Measurements from ENCODE around the gene DNAH17.

The DNAH17 gene

GRCh38 chr17:78438694-78439325 lies 138.4 kb downstream of the DNAH17 start:
- H3K9me3 Mint-ChIP-seq: peaks cover 3% of the 10 kb centered on the region
- H3K27ac Mint-ChIP-seq: no peak overlapping the region
- H3K27me3 Mint-ChIP-seq: peaks cover 35% of the 10 kb centered on the region
- H3K36me3 Mint-ChIP-seq: peaks cover 6% of the 10 kb centered on the region
- H3K4me3 Mint-ChIP-seq: no peak overlapping the region
- H3K4me1 Mint-ChIP-seq: peaks cover 13% of the 10 kb centered on the region
- ATAC-seq: no peak

DNA sequence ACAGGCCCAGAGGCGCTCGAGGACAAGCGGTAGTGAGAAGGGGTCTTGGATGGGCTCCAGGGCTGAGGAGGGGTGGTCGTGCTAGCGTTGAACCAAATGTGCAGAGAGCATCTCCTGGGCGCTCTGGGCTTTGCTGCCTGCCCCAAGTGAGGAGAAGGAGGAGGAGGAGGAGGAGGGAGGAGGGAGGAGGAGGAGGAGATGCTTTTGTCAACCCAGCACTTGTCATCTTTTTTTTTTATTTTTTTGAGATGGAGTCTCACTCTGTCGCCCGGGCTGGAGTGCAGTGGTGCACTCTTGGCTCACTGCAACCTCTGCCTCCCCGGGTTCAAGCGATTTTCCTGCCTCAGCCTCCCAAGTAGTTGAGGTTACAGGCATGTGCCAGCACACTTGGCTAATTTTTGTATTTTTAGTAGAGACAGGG lies 138.9 kb downstream of the DNAH17 start:
- Mint-ChIP-seq H3K9me3 (peaks cover 3% of the 10 kb centered on the region), H3K4me3 (peak overlapping the region; percentile 41), H3K4me1 (peaks cover 13% of the 10 kb centered on the region), H3K36me3 (peaks cover 6% of the 10 kb centered on the region), H3K27me3 (peaks cover 35% of the 10 kb centered on the region), H3K27ac (peak overlapping the region; percentile 66)
- no peak for ATAC-seq

DNA sequence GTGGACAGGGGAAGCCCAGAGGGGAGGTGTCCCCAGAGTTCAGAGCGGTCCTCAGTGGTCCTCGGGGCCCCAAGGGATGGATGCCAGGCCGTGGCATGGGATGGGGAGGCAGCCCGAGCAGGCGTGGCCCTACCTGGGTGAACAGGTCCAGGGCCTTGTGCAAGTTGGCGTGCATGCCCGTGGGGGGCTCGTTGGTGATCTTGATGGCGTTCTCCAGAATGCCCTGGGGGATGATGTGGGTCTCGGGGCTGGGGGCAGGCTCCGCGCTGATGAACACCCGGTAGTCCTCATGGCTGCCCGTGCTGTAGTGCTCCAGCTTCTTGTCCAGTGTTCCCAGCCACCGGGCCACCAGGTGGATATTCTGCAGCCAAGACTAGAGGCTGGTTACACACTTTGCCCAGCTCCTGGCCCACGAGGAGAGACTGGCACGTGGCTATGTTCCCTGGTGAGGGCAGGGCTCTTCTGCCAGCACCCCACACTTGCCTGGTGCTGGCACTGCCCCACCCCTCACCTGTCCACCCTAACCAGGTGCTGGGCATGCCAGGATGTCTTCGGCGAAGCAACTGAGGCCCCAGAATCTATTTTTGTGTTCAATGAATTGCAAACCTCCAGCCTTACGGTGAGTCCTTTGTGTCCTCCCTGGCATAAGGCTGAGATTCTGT lies 139.6 kb downstream of the DNAH17 start:
- Mint-ChIP-seq H3K36me3 (peaks cover 6% of the 10 kb centered on the region), H3K27me3 (peaks cover 35% of the 10 kb centered on the region), H3K4me3 (no peak overlapping the region), H3K9me3 (peaks cover 3% of the 10 kb centered on the region), H3K27ac (peak overlapping the region; percentile 66), H3K4me1 (peaks cover 13% of the 10 kb centered on the region)
- ATAC-seq: no peak

- Mint-ChIP-seq H3K36me3 (peaks cover 6% of the 10 kb centered on the region), H3K4me1 (peaks cover 13% of the 10 kb centered on the region), H3K27ac (no peak overlapping the region), H3K4me3 (no peak overlapping the region), H3K9me3 (peaks cover 3% of the 10 kb centered on the region), H3K27me3 (peaks cover 35% of the 10 kb centered on the region)
- no peak for ATAC-seq
Observed at GRCh38 chr17:78435330-78436005, 141.7 kb downstream of the DNAH17 start.

- peaks cover 35% of the 10 kb centered on the region for H3K27me3 Mint-ChIP-seq
- H3K4me3 Mint-ChIP-seq: no peak overlapping the region
- peaks cover 12% of the 10 kb centered on the region for H3K36me3 Mint-ChIP-seq
- peaks cover 13% of the 10 kb centered on the region for H3K4me1 Mint-ChIP-seq
- no peak overlapping the region for H3K27ac Mint-ChIP-seq
- ATAC-seq: no peak
- H3K9me3 Mint-ChIP-seq: peaks cover 3% of the 10 kb centered on the region
Observed at GRCh38 chr17:78434455-78435329, 142.5 kb downstream of the DNAH17 start.

DNA sequence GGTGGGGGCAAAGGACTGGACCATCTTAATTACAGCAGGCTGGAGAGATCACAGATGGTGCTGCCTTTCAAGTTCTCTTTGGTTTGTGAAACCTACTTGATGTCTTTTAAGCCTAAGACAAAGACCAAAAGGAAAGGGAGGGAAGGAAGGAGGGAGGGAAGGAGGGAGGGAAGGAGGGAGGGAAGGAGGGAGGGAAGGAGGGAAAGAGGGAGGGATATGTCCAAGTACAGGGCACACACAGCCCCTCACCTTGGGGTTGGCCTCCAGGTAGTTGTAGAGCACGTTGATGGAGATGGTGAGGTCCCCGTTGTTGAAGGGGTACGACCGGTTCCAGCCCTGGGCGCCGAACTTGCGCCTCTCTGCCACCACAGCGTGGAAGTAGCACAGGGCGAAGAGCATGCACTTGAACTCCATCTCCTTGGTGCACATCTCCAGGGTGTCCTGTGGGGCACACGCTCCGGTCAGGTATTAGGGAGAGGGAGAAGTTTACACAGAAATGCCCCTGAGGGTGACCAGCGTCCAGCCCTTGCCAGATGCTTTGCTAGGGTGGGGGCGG lies 143.3 kb downstream of the DNAH17 start:
- Mint-ChIP-seq H3K36me3 (peaks cover 21% of the 10 kb centered on the region), H3K9me3 (peaks cover 3% of the 10 kb centered on the region), H3K27me3 (peaks cover 35% of the 10 kb centered on the region), H3K4me1 (peaks cover 13% of the 10 kb centered on the region), H3K27ac (no peak overlapping the region), H3K4me3 (no peak overlapping the region)
- no peak for ATAC-seq

DNA sequence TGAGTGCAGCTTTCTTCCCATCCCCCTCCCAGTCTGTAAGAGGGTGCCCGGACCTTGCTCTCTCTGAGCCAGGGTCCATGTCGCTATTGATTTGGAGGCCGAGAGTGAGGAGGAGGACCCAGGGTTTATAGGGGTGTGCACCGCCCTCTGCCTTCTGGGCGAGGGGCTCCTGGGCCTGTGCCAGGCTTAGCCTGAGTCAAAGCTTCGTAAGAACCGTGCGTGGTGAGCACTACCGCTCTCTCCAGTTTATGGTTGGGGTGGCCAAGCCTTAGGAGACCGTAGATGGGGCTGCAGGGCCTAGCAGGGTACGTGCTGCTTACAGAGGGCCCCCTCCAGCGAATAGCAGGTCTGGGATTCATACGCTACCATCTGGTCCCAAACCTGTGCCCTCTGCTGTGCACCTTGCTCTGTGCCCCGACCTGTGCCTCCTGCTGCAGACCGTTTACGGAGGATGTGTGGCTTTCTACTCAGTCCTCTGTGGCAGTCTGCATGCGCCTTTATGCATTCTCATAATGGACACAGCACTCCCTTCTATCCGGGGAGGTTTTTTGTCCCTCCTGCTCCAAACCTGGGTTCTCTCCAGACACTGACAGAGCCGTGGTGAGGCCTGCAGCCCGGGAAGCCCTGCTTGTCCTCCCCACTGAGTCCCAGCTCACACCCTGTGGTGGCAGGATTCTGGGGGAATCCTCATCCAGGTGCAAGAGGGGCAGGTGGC lies 144.0 kb downstream of the DNAH17 start:
- H3K4me1 Mint-ChIP-seq: peaks cover 12% of the 10 kb centered on the region
- H3K36me3 Mint-ChIP-seq: peaks cover 24% of the 10 kb centered on the region
- H3K4me3 Mint-ChIP-seq: no peak overlapping the region
- peaks cover 29% of the 10 kb centered on the region for H3K27me3 Mint-ChIP-seq
- peak; percentile 21 for ATAC-seq
- no peak overlapping the region for H3K27ac Mint-ChIP-seq
- H3K9me3 Mint-ChIP-seq: peaks cover 2% of the 10 kb centered on the region

DNA sequence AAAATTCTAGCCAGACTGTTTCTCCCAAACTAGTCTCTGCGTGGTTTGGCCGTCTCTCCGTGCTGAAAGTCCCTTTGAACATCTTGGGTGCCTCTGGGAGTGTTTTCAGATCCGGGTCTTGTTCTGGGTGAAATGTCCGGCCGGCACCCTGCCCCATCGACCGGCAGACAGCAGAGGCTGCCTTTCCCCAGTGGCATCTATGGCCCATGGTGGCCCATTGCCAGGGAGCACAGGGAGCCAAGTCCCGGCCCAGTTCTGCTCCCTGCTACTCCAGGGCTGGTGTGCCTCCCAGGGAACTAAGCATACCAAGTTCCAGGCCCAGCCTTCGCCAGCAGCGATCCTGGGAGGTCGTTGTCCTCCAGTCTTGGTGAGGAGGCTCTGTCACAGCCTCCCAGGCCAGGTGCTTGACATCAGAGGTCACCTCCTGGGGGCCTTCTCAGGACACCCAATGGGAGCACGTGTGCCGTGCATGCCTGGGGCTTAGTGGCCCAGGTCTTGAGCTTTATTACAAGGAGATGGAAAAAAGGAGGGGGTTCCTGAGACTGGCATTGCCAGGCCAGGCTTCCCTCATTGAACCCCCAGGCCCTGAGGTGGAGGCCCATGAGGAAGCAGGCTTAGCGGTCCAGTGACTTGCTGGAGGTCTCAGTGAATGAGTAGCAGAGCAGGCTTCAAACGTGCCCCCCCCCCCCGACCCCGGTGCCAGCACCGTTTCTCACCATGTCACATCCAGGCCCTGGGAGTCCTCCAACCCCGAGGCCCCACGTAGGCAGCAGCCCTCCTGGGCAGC lies 144.8 kb downstream of the DNAH17 start:
- peaks cover 21% of the 10 kb centered on the region for H3K27me3 Mint-ChIP-seq
- no peak overlapping the region for H3K4me3 Mint-ChIP-seq
- ATAC-seq: no peak
- peaks cover 4% of the 10 kb centered on the region for H3K4me1 Mint-ChIP-seq
- no peak overlapping the region for H3K27ac Mint-ChIP-seq
- H3K36me3 Mint-ChIP-seq: peaks cover 23% of the 10 kb centered on the region
- H3K9me3 Mint-ChIP-seq: no peaks in the 10 kb centered on the region

DNA sequence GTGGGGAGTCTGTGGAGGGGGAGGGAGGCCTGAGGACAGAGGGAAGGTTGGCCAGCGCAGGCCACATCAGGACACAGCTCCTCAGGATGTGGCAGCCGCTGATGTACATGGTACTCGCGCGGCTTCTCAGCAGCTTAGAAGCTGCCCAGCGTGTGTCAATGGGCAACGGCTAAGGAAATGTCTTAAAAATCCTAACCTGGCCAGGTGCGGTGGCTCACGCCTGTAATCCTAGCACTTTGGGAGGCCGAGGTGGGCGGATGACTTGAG lies 145.6 kb downstream of the DNAH17 start:
- Mint-ChIP-seq H3K4me3 (no peak overlapping the region), H3K27ac (no peak overlapping the region), H3K9me3 (no peaks in the 10 kb centered on the region), H3K4me1 (no peaks in the 10 kb centered on the region), H3K27me3 (peaks cover 13% of the 10 kb centered on the region), H3K36me3 (peaks cover 31% of the 10 kb centered on the region)
- ATAC-seq: no peak

- Mint-ChIP-seq H3K4me3 (no peak overlapping the region), H3K27me3 (peaks cover 9% of the 10 kb centered on the region), H3K27ac (no peak overlapping the region), H3K36me3 (peaks cover 31% of the 10 kb centered on the region), H3K4me1 (no peaks in the 10 kb centered on the region), H3K9me3 (no peaks in the 10 kb centered on the region)
- no peak for ATAC-seq
Observed at GRCh38 chr17:78430892-78431691, 146.1 kb downstream of the DNAH17 start.

DNA sequence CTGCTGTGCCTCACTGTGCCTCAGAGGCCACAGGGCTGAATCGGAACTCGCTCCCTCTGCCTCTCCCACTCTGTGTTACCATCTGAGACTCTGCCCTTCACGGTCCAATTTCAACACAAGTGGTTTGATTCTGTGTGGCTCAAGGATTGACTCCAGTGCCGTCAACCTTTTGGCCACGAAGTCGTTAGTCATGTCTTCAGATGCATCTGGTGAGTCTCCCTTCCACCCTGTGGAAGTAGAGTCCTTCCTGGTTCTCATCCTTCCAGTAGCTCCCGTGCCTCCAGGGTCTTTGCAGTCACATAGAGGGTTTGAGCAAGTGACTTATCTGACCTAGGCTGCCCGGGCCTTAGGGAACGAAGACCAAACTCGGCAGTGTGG lies 147.6 kb downstream of the DNAH17 start:
- no peaks in the 10 kb centered on the region for H3K4me1 Mint-ChIP-seq
- ATAC-seq: no peak
- no peak overlapping the region for H3K27ac Mint-ChIP-seq
- no peaks in the 10 kb centered on the region for H3K9me3 Mint-ChIP-seq
- H3K36me3 Mint-ChIP-seq: peaks cover 32% of the 10 kb centered on the region
- H3K27me3 Mint-ChIP-seq: no peaks in the 10 kb centered on the region
- no peak overlapping the region for H3K4me3 Mint-ChIP-seq

DNA sequence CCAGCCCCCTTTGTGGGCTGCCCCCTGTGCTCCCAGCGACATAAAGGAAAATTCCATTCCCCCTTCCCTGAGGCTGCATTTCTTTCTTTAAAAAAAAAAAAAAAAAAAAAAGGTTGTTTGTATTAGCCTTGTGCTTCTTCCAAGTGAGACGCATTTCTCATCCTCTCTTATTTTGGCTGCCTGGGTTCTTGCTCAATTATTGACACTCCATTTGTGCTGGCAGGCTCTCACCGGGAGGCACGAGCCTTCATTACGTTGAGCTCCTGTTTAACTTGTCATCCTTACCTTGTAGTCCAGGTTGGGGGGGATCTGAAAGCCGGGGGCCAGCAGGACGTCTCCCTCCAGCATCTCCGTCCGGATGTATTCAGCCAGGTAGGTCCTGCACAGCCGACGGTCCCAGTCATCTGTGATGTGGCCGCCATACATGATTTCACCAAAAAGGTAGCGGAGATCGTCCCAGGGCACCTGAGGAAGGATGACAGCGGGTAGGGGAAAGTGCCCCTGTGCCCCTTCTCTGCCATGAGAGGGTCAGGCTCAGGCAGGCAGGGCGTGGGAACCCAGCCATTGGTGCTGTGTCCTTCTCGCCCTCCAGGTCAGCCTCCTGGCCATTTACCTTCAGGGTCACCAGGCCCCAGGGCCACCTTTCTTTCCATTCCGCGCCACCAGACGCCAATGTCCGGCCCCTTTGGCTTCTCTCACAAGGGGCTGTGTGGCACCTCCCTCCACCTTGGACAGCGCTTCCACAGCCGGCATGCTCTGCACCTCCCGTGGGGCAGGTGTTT lies 148.2 kb downstream of the DNAH17 start:
- Mint-ChIP-seq H3K36me3 (peaks cover 36% of the 10 kb centered on the region), H3K4me3 (no peak overlapping the region), H3K4me1 (no peaks in the 10 kb centered on the region), H3K27ac (no peak overlapping the region), H3K27me3 (no peaks in the 10 kb centered on the region), H3K9me3 (no peaks in the 10 kb centered on the region)
- no peak for ATAC-seq
